NCI-H69 (cell line): ENCODE results near the gene CORO7.
A peak's percentile ranks its signal among the peaks of the same experiment; 100 is the strongest.

ENCODE experiments used
- DNase-seq: peaks from one replicate; lab custom pipeline; 2025; lab: John Stamatoyannopoulos, UW

The CORO7 gene

DNA sequence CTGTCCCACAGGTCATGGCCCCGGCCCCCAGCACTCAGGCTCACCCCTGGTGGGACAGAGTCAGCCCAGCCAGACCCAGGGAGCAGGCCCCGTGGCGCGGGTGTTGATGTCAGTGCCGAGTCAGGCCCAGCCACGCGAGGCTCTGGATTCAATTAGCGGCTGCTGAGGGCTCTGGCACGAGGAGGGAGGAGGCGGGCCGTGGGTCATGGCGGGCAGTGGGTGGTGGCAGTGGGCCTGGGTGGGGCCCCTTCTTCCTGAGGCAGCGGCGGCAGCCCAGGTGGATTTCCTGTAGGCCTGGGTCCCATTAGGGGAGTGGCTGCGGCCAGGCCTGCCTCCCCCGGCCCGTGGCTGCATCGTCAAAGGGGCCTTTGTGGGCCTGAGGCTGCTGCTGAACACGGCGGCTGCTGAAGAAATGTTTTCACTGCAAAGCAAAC lies 31.9 kb downstream of the CORO7 start:
- no peak for DNase-seq

DNA sequence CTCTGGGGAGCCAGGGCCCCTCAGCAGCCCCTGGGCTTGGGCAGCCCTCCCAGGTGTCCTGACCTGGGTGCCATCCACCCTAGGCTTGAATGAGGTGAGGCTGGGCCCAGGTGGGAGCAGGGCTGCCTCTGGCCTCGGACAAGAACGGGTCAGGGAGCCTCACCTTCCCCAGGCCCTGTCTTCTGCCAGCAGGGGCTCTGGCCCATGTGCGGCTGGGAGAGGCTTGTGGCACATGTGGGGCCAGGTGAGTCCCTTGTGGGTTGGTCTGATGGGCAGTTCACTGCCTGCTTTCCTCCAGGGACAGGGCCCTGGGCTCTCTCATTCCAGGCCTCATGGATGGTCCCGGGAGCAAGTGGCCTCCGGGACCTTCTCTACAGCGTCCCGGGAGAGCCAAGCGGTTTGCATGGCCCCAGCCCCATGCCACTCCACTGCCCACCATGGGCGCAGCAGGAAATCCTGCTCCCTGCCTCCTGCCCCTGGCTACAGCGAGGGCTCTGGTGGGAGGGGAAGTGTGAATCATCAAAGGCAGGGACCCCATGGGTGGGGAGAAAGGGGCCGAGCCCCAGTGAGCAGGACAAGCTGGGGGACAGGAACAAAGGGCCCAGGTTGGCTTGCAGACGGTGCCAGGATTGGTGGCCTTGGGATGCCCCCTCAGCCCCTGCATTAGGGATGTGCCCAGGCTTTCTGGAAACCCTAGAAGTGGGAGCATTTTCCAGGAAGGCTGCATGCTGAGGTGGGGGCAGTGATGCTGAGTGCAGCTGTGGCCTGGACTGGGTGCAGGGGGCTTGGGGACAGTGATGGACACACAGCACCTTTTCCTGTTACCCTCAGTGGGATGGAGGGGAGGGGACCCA lies 32.6 kb downstream of the CORO7 start:
- no peak for DNase-seq

DNA sequence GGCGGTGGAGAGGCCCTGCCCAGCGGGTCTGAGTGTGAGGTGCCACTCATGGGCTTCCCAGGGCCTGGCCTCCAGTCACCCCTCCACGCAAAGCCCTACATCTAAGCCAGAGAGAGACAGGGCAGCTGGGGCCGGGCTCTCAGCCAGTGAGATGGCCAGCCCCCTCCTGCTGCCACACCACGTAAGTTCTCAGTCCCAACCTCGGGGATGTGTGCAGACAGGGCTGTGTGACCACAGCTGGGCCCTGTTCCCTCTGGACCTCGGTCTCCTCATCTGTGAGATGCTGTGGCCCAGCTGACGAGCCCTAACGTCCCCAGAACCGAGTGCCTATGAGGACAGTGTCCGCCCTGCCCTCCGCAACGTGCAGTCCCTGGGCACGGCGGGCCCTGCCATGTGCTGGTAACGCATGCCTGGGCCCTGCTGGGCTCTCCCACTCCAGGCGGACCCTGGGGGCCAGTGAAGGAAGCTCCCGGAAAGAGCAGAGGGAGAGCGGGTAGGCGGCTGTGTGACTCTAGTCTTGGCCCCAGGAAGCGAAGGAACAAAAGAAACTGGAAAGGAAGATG lies 33.5 kb downstream of the CORO7 start:
- no peak for DNase-seq

DNA sequence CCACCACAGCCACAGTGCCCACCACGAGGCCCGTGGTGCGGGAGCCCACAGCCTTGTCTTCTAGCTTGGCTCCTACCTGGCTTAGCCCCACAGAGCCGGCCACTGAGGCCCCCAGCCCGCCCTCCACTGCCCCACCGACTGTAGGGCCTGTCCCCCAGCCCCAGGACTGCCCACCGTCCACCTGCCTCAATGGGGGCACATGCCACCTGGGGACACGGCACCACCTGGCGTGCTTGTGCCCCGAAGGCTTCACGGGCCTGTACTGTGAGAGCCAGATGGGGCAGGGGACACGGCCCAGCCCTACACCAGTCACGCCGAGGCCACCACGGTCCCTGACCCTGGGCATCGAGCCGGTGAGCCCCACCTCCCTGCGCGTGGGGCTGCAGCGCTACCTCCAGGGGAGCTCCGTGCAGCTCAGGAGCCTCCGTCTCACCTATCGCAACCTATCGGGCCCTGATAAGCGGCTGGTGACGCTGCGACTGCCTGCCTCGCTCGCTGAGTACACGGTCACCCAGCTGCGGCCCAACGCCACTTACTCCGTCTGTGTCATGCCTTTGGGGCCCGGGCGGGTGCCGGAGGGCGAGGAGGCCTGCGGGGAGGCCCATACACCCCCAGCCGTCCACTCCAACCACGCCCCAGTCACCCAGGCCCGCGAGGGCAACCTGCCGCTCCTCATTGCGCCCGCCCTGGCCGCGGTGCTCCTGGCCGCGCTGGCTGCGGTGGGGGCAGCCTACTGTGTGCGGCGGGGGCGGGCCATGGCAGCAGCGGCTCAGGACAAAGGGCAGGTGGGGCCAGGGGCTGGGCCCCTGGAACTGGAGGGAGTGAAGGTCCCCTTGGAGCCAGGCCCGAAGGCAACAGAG lies 34.2 kb downstream of the CORO7 start:
- no peak for DNase-seq

DNA sequence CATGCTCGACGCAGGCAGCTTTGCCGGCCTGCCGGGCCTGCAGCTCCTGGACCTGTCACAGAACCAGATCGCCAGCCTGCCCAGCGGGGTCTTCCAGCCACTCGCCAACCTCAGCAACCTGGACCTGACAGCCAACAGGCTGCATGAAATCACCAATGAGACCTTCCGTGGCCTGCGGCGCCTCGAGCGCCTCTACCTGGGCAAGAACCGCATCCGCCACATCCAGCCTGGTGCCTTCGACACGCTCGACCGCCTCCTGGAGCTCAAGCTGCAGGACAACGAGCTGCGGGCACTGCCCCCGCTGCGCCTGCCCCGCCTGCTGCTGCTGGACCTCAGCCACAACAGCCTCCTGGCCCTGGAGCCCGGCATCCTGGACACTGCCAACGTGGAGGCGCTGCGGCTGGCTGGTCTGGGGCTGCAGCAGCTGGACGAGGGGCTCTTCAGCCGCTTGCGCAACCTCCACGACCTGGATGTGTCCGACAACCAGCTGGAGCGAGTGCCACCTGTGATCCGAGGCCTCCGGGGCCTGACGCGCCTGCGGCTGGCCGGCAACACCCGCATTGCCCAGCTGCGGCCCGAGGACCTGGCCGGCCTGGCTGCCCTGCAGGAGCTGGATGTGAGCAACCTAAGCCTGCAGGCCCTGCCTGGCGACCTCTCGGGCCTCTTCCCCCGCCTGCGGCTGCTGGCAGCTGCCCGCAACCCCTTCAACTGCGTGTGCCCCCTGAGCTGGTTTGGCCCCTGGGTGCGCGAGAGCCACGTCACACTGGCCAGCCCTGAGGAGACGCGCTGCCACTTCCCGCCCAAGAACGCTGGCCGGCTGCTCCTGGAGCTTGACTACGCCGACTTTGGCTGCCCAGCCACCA lies 35.1 kb downstream of the CORO7 start:
- no peak for DNase-seq

DNA sequence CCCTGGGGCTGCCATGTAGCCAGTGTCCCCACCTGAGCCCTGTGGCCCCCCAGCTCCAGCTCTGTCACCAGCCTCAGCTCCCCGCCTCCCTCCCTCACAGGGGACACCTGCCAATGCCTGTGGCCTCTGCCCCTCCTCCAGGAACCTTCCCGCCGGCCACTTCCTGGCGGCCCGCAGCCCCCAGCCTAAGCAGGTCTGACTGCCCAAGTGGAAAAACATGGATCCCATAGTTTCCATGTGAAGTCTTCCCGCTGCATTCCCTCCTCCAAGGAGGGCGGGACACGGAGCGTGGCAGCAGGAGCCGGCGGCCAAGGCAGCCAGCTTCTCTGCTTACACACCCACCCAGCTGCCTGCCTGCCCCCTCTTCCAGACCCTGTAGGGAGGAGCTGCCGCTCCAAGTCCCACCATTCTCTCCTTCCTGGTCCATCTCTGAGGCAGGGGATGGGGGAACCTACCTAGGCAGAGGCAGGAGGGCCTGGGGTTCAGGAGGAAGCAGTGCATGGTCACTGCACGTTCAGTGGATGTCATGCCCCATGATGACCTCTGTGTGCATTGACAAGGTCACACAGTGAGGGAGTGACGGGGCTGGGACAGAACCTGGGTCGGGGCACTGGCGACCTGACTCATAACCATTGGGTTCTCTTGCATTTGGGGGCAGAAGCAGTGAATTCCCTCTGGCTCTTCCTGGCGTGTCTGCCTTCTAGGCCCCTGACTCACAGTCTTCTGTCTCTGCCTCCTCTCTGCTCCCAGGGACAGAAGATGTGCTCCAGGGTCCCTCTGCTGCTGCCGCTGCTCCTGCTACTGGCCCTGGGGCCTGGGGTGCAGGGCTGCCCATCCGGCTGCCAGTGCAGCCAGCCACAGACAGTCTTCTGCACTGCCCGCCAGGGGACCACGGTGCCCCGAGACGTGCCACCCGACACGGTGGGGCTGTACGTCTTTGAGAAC lies 36.0 kb downstream of the CORO7 start:
- DNase-seq, result no peak

DNA sequence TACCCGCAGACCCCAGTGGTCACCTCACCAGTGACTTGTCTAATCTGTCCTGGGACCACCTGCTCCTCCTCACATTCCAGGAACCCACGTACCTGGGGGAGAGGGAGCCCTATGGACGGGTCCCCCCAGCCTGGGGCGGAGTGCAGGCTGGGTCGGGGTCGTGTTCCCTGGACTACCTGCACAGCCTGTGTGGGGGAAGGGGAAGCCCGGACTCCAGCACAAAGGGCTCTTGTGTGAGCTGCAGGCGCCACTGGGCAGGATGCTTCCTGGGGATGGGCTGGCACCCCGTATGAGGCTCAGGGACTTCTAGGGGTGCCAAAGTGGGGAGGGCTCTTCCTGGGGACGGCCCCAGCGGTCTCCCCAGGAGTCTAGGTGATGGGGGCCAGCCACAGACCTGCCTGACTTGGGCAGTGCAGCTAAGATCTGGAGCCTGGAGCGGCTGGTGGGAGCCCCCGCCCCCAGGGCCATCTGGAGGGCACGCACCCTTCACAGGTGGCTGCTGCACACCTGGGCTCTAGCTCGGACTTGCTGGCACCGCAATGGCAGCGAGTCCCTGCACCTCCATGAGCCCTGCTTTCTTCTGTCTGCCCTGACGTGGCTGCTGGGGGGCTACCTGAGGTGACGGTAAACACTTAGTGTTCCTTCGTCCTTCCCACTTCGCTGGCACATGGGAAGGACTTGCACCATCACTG lies 37.3 kb downstream of the CORO7 start:
- no peak for DNase-seq

DNA sequence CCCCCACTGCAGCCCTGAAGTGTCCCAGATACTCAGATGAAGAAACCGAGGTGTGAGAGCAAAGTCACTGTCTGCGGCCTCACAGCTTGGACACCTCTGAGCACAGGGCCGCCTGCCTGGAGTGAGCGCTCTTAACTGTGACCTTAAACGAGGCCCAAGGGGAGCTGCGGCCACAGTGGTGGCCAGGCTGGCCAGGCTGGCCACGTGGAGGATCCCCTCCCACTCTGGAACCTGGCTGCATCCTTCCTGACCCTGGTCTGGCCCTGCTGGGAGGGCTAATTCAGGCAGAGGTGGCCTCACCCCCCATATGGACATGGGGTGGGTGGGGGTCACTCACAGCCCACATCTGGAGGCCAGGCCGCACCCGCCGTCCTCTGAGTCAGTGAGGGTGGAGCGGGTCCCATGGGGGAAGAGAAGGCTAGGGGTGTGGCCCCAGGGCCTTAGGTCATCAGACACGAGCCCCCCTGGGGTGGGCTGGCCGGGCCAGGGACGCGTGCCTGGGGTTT lies 38.2 kb downstream of the CORO7 start:
- DNase-seq, result no peak

DNA sequence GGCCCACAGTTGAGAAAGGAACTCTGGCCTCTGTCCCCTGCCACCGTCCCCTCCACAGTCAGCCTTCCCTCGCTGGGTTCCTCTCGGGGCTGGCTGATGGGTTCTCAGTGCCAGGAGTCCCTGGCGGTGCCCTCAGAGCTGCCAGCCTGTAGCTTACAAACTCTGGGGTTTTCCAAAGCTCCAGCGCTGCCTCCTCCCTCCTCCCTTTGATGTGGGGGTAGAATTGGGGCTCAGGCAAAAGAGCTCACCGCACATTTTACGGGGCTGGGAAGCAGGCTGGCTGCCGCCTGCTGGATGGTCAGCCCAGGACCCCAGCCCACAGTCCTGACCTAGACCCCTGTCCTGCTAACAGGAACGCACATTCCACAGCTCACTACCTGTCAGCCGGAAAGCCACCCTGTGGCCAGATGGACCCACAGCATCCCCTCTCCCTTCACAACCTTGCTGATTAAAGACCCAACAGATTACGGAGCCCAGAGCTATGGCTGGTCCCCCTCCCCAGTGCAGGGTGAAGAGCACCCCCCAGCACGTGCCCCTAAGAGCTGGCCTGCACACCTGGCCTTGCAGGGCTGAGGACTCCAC lies 38.7 kb downstream of the CORO7 start:
- no peak for DNase-seq

DNA sequence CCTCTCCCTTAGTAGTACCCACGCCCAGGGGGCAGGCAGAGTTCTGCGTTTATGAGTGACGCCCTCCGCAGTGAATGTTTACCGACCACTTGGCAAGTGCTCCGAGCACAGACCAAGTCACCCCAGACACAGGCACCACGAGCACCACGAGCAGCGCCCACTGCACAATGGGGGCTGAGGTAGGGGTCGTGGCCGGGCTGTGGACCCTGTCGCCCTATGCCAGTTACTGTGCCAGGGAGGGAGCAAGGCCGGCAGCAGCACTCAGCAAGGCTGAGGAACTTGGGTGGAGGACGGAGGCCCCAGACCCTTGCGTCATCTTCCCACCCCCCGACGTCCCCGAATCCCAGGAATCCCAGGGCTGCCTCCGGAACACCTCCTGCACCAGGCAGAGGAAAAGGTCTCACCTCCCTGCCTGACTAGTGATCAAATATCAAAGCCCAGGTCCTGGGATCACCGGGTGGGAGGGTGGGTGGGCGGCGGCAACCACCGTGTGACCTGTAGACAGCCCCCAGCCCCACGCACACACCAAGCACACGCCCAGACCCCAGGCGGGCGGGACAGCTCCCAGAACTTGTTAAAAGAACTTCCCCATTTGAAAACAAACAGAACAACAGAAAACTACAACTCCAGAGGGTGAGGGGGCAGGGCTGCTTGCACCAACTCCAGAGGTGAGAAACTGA lies 39.4 kb downstream of the CORO7 start:
- no peak for DNase-seq

DNA sequence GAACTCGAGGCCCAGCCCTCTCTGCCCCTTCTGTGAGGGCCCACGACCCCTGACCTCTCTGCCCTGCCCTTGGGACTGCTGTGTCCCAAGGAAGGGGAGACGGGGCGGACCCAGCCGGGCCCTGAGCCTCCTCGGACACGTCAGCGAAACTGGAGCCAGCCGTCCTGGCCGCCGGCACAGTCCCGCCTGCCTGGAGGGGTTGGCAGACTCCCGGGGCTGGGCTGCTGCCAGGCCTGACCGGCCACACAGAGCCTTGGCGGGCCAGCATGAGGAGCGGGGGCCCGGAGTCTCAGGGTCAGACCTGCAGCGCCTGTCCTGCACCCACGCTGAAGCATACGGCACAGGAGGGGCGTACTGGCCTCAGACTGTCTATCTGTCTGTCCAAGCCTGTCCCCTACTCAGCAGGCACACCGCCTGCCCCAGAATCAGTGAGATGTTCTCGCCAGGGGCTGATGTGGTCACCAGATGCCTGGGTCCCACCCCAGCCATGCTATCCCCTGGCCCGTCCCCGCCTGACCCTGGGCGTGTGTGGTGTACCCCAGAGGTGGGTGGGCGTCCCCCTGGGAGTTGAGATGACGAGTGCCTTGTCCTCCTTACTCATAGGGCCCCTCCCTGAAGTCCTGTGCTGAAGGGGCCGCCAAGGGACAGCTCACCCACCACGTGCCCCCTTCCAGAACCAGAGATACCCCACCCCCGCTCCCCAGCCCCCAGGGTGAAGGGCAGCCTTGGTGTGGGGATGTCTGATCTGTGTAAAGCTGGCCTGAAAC lies 40.1 kb downstream of the CORO7 start:
- no peak for DNase-seq

DNA sequence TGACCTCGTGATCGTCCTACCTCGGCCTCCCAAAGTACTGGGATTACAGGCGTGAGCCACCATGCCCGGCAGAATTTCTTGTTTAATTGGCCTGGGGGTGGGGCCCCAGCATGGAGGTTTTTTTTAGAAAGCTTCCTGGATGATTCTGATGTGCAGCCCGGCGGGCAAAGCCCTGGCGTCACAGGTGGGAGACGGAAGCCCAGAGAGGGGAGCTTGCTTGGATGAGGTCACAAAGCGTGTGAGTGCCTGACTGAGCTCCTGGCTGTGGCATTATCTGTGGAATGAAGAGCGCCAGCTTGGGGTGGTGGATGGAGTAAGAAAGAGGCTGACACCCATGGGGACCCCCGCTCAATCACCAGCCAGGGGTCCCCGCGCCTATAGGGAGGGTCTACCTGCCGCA lies 40.7 kb downstream of the CORO7 start:
- no peak for DNase-seq

DNA sequence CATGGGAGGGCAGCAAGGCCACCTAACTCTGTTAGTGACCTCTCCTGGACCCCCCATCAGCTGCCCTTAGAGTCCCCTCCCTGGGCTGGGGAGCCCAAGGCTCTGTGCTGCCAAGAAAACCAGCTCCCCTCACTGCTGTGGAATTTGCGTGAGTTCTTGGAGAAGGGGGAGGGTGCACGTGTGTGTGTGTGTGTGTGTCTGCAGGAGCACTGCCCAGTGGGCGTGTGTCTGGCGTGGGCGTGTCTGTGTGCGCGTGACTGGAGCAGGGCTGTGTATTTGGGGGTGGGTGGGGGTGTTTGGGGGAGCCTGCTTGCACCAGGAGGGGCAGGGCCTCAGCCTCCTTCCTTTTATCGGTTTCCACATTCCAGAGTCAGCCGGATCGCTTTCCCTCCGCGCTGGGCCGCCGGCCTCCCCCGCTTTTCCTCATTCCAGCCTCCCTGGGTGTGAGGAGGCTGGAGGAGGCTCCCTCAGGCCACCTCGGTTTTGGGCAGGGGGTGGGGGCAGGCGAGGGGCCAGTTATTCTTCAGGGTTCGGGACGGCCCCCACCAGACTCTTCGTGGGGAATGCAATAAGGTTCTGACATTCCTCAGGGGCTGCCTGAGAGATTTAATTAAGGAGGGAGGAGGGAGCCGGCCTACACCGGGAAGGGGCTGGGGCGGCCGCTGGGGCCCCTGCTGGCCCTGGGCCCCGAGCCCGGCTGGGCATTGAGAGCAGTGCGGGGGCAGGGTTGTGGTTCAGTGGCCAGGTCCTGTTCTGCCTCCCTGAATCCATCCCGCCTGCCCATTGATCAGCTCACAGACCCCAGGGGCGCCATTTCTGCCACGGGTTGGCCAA lies 42.3 kb downstream of the CORO7 start:
- DNase-seq, result peak; percentile 51

DNA sequence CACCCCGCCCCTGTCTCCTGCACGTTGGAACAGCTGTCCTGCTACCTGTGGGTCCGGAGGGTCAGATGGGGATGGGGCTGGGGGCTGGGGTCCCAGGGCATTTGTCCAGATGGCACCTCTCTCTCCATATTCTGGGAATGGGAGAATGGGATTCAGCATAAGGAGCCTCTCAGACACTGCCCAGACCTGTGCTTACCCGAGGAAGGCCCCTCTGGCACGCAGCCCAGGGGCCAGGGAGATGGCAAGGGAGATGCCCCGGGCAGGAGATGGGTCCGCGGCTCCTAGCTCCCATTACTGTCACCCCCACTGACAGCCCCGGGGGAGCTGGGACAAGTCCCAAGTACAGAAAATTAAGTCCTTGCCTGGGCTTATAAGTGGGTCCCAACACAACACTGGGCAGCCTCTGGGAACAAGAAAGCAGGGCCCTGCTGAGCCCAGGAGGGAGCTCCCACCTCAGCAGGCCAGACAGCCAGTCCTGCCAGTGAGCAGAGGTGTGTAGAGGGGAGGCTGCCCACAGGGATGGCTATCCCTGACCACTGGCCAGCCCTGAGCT lies 43.0 kb downstream of the CORO7 start:
- peak; percentile 86 for DNase-seq

DNA sequence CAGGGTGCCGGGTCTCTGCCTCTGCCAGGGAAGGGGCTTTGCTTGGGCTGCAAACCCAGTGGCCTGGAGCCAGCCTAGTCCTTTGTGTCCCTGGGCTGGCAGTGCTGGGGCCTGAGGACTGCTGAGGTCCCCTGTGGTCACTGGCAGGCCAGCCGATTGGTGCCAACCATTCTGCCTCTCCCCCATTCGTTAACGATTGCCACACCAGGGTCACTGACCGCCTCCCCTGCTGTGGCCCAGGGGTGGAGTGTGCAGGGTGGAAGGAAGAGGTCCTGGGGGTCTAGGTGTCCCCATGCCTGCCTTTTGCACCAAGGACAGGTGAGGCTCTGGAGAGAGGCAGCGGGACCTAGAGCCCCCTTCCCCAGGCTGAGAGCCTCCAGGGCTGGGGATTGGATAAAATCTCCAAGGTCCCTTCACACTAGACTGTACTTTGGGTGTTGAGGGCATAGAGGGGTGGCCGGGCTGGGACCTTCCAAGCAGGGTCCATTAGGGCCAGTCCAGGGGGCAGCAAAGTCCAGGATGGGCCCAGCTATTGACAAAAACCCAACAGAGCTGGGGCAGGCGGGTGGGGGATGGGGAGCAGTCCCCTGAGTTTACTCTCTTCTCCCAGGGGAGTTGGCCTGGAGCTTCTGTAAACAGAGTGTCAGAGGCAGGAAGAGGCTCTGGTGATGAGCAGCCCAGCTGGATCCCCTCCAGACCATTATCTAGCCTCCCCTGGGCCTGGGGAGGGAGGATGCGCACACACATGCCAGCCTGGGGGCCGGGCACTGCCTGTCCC lies 43.6 kb downstream of the CORO7 start:
- peak; percentile 93 for DNase-seq

DNA sequence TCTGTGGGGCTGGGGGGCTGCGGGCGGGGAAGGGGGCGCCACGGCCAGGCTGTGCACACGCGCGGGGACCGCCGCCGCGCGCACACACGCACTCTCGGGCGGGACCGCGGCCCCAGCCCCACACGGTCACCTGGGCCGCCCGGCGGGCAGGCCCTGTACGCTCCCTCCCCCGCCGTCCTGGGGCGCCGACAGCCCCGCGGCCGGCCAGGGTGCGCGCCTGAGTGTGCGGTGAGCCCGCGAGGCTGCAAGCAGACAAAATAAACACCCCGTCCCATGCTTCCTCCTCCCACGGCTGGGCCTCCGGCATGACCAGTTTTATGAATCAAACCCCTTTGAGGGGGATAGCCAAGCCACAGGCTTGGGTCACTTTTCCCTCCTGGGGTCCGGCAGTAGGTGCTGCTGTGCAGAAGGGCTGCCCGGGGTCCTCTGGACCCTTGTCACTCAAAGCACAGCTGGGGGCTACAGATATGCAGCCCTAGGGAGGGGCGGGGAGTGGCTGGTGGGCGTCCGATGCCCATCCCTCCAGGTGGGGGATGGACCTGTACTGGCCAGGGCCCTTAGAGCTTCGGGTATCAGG lies 44.3 kb downstream of the CORO7 start:
- peak; percentile 50 for DNase-seq
